ENCODE data around the gene EPB41L5. TPM values are rescaled to one million over a fixed set of nuclear protein-coding genes. Genes with fewer than 3 reads are reported as not detected.
"Not testable (repeated sequence)": the region's sequence is repeated elsewhere in the genome, so short reads cannot be mapped to it uniquely, and the experiment has no call there.

Gene EPB41L5
- total RNA-seq, 2 experiments from 2014 or later: 5.6 to 14.1 TPM

- H3K4me2 ChIP-seq (ENCODE audit: low read length): no peak overlapping the region
- peaks cover 12% of the 10 kb centered on the region for H3K4me1 ChIP-seq (ENCODE audit: insufficient read depth, low read length, poor library complexity, severe bottlenecking)
- no peaks in the 10 kb centered on the region for H3K9me2 ChIP-seq (ENCODE audit: insufficient read depth, low read length)
- intact Hi-C loops (cut with micrococcal nuclease; ENCODE audit: unreplicated experiment): loop anchor here (10.0 kb wide), 1 partner anchor 1718 kb away; the partner anchor contains the start of gene NIFK
- peaks cover 6% of the 10 kb centered on the region; the same call in 1 of the 2 replicates for H4K20me1 ChIP-seq (ENCODE audit: insufficient read depth, low read length)
- no peaks in the 10 kb centered on the region for H3K9me3 ChIP-seq (ENCODE audit: low read length)
- no peak overlapping the region for H3K27ac ChIP-seq (ENCODE audit: low read depth, low read length, poor library complexity, severe bottlenecking)
- POLR2A ChIA-PET: interaction anchor here (1.0 kb wide), 1 partner anchor 145 kb away, joined by 4 read pairs; no protein-coding TSS in a partner anchor
- no peak overlapping the region for H3K4me3 ChIP-seq (ENCODE audit: low read depth, low read length, poor library complexity, severe bottlenecking)
- no peak overlapping the region for H2AFZ ChIP-seq (ENCODE audit: low read length)
- H3K36me3 ChIP-seq (ENCODE audit: insufficient read depth, low read length): no peaks in the 10 kb centered on the region
- no TSS peak for BruUV-seq (replicated peaks)
- no peak for DNase-seq (ENCODE audit: low spot score)
- H3K79me2 ChIP-seq (ENCODE audit: insufficient read depth, low read depth, low read length): peaks cover 12% of the 10 kb centered on the region; the same call in 1 of the 2 replicates
- no peak for TF ChIP-seq EZH2phosphoT487 (IDR thresholded peaks at IDR 0.05; ENCODE audit: borderline replicate concordance, low read depth, low read length)
- TF ChIP-seq, protein P1, sequence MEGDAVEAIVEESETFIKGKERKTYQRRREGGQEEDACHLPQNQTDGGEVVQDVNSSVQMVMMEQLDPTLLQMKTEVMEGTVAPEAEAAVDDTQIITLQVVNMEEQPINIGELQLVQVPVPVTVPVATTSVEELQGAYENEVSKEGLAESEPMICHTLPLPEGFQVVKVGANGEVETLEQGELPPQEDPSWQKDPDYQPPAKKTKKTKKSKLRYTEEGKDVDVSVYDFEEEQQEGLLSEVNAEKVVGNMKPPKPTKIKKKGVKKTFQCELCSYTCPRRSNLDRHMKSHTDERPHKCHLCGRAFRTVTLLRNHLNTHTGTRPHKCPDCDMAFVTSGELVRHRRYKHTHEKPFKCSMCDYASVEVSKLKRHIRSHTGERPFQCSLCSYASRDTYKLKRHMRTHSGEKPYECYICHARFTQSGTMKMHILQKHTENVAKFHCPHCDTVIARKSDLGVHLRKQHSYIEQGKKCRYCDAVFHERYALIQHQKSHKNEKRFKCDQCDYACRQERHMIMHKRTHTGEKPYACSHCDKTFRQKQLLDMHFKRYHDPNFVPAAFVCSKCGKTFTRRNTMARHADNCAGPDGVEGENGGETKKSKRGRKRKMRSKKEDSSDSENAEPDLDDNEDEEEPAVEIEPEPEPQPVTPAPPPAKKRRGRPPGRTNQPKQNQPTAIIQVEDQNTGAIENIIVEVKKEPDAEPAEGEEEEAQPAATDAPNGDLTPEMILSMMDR (conservative IDR thresholded peaks at IDR 0.05; ENCODE audit: low read length): no peak
- CTCF ChIA-PET (ENCODE audit: unreplicated experiment): no interaction called here
These were observed 4.3 kb downstream of the EPB41L5 start for GRCh38 chr2:120017201-120017600.

DNA sequence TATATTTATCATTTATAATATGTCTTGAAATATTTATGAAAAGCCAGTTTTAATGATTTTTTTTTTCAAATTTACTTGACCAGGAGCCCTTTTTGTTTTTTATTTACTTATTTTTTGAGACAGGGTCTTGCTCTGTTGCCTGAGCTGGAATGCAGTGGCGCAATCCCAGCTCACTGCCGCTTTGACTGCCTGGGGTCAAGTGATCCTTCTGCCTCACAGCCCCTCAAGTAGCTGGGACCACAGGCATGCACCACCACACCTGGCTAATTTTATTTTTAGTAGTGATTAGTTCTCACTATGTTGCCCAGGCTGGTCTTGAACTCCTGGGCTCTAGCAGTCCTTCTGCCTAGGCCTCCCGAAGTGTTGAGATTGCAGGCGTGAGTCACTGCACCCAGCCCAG lies 5.7 kb downstream of the EPB41L5 start:
- peaks cover 6% of the 10 kb centered on the region; the same call in 1 of the 2 replicates for H4K20me1 ChIP-seq (ENCODE audit: insufficient read depth, low read length)
- no peak overlapping the region for H2AFZ ChIP-seq (ENCODE audit: low read length)
- intact Hi-C loops (cut with micrococcal nuclease; ENCODE audit: unreplicated experiment): loop anchor here (10.0 kb wide), 1 partner anchor 1716 kb away; the partner anchor contains the start of gene NIFK
- no peaks in the 10 kb centered on the region for H3K36me3 ChIP-seq (ENCODE audit: insufficient read depth, low read length)
- peaks cover 7% of the 10 kb centered on the region for H3K4me1 ChIP-seq (ENCODE audit: insufficient read depth, low read length, poor library complexity, severe bottlenecking)
- no peaks in the 10 kb centered on the region for H3K9me2 ChIP-seq (ENCODE audit: insufficient read depth, low read length)
- H3K4me3 ChIP-seq (ENCODE audit: low read depth, low read length, poor library complexity, severe bottlenecking): no peak overlapping the region
- ChIA-PET POLR2A (interaction anchor here (0.7 kb wide), 1 partner anchor 295 kb away, joined by 3 read pairs; no protein-coding TSS in a partner anchor), CTCF (ENCODE audit: unreplicated experiment) (no interaction called here)
- no peak overlapping the region for H3K4me2 ChIP-seq (ENCODE audit: low read length)
- H3K9me3 ChIP-seq (ENCODE audit: low read length): no peaks in the 10 kb centered on the region
- no TSS peak for BruUV-seq (replicated peaks)
- H3K27ac ChIP-seq (ENCODE audit: low read depth, low read length, poor library complexity, severe bottlenecking): no peak overlapping the region
- no peak for DNase-seq (ENCODE audit: low spot score)
- H3K79me2 ChIP-seq (ENCODE audit: insufficient read depth, low read depth, low read length): peaks cover 11% of the 10 kb centered on the region; the same call in 1 of the 2 replicates
- no peak for TF ChIP-seq EZH2phosphoT487 (IDR thresholded peaks at IDR 0.05; ENCODE audit: borderline replicate concordance, low read depth, low read length)
- TF ChIP-seq, protein P1 (conservative IDR thresholded peaks at IDR 0.05; ENCODE audit: low read length): no peak

- no peak overlapping the region for H3K27ac ChIP-seq (ENCODE audit: low read depth, low read length, poor library complexity, severe bottlenecking)
- no peaks in the 10 kb centered on the region for H3K9me3 ChIP-seq (ENCODE audit: low read length)
- no TSS peak for BruUV-seq (replicated peaks)
- no peak for TF ChIP-seq EZH2phosphoT487 (IDR thresholded peaks at IDR 0.05; ENCODE audit: borderline replicate concordance, low read depth, low read length)
- H3K36me3 ChIP-seq (ENCODE audit: insufficient read depth, low read length): no peaks in the 10 kb centered on the region; the same call in 1 of the 2 replicates
- no peak for DNase-seq (ENCODE audit: low spot score)
- no peak overlapping the region for H2AFZ ChIP-seq (ENCODE audit: low read length)
- ChIA-PET CTCF (ENCODE audit: unreplicated experiment) (no interaction called here), POLR2A (interaction anchor here (0.7 kb wide), 1 partner anchor 94 kb away, joined by 5 read pairs; no protein-coding TSS in a partner anchor)
- no peak overlapping the region for H3K4me3 ChIP-seq (ENCODE audit: low read depth, low read length, poor library complexity, severe bottlenecking)
- no peaks in the 10 kb centered on the region; the same call in 1 of the 2 replicates for H3K79me2 ChIP-seq (ENCODE audit: insufficient read depth, low read depth, low read length)
- no peaks in the 10 kb centered on the region for H3K9me2 ChIP-seq (ENCODE audit: insufficient read depth, low read length)
- H3K4me2 ChIP-seq (ENCODE audit: low read length): no peak overlapping the region
- no peaks in the 10 kb centered on the region for H4K20me1 ChIP-seq (ENCODE audit: insufficient read depth, low read length)
- no peaks in the 10 kb centered on the region for H3K4me1 ChIP-seq (ENCODE audit: insufficient read depth, low read length, poor library complexity, severe bottlenecking)
- intact Hi-C loops (cut with micrococcal nuclease; ENCODE audit: unreplicated experiment): no loop called here
These were observed 7.7 kb downstream of the EPB41L5 start for GRCh38 chr2:120020554-120020953.

DNA sequence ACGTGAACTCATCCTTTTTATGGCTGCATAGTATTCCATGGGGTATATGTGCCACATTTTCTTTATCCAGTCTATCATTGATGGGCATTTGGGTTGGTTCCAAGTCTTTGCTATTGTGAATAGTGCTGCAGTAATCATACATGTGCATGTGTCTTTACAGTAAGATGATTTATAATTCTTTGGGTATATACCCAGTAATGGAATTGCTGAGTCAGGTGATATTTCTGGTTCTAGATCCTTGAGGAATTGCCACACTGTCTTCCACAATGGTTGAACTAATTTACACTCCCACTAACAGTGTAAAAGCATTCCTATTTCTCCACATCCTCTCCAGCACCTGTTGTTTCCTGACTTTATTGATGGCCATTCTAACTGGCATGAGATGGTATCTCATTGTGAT lies 9.6 kb downstream of the EPB41L5 start:
- DNase-seq (ENCODE audit: low spot score); H4K20me1 ChIP-seq (ENCODE audit: insufficient read depth, low read length); H3K36me3 ChIP-seq (ENCODE audit: insufficient read depth, low read length); H3K4me1 ChIP-seq (ENCODE audit: insufficient read depth, low read length, poor library complexity, severe bottlenecking); intact Hi-C loops (cut with micrococcal nuclease; ENCODE audit: unreplicated experiment); H2AFZ ChIP-seq (ENCODE audit: low read length); H3K9me2 ChIP-seq (ENCODE audit: insufficient read depth, low read length); H3K4me3 ChIP-seq (ENCODE audit: low read depth, low read length, poor library complexity, severe bottlenecking); H3K27ac ChIP-seq (ENCODE audit: low read depth, low read length, poor library complexity, severe bottlenecking); POLR2A ChIA-PET; H3K9me3 ChIP-seq (ENCODE audit: low read length); H3K79me2 ChIP-seq (ENCODE audit: insufficient read depth, low read depth, low read length); CTCF ChIA-PET (ENCODE audit: unreplicated experiment); H3K4me2 ChIP-seq (ENCODE audit: low read length); BruUV-seq (replicated peaks): not testable (repeated sequence)
